Naive thymus-derived CD4-positive, alpha-beta T cell (primary cell): ENCODE measurements around the gene LHPP. TPM values are rescaled to one million over a fixed set of nuclear protein-coding genes. Genes with fewer than 3 reads are reported as not detected.
A peak's percentile ranks its signal among the peaks of the same experiment; 100 is the strongest.

Source experiments
- ATAC-seq: fragments of 150-1000 bp; cut with Tn5 transposase; 2 replicates; pipeline ENCODE4 v1.10.0; 2021; ENCODE audit warnings: mild to moderate bottlenecking, moderate library complexity
- CTCF ChIA-PET: fragments of 350-600 bp; sonication (Branson Sonifier 250); formaldehyde crosslinking; loops from one replicate; lab custom pipeline; 2021; ENCODE audit warnings: antibody characterized with exemption; lab: Charles Lee
- POLR2A ChIA-PET: fragments of 350-600 bp; sonication (Branson Sonifier 250); formaldehyde crosslinking; loops from one replicate; lab custom pipeline; 2021; ENCODE audit warnings: antibody characterized with exemption, inconsistent platforms; lab: Charles Lee
- DNase-seq, 9 donors: peaks; one replicate each; pipeline versions ENCODE4 v3.0.0 to v3.0.0-alpha.2; 2020 to 2022; ENCODE audit warnings: mixed read lengths in 1 of 9
- H3K27ac ChIP-seq: one replicate; pipeline ENCODE4 v1.7.0; 2013; ENCODE audit warnings: mild to moderate bottlenecking, low read depth, low read length, moderate library complexity
- H3K27me3 ChIP-seq, 2 donors: one replicate each; pipeline ENCODE4 v1.7.0; 2013; ENCODE audit warnings: low read length in 2 of 2, mild to moderate bottlenecking in 2 of 2, moderate library complexity in 2 of 2; ENCODE audit not compliant: control insufficient read depth in 2 of 2, insufficient read depth in 2 of 2
- H3K36me3 ChIP-seq, 3 experiments: 1 replicate in 2 of 3; 2 replicates in 1 of 3; pipeline ENCODE4 v1.7.0; 2013; ENCODE audit warnings: low read length in 3 of 3, mild to moderate bottlenecking in 3 of 3, moderate library complexity in 1 of 3; ENCODE audit not compliant: insufficient read depth in 3 of 3, control insufficient read depth in 2 of 3
- H3K4me1 ChIP-seq, 2 donors: one replicate each; pipeline ENCODE4 v1.7.0; 2013; ENCODE audit warnings: low read length in 2 of 2, mild to moderate bottlenecking in 2 of 2, moderate library complexity in 1 of 2; ENCODE audit not compliant: control insufficient read depth in 2 of 2, insufficient read depth in 2 of 2
- H3K4me3 ChIP-seq: 2 replicates; pipeline ENCODE4 v1.7.0; 2013; ENCODE audit warnings: mild to moderate bottlenecking, low read length
- H3K9me3 ChIP-seq, 3 experiments: 1 replicate in 2 of 3; 2 replicates in 1 of 3; pipeline ENCODE4 v1.7.0; 2013; ENCODE audit warnings: low read length in 3 of 3; ENCODE audit not compliant: control insufficient read depth in 2 of 3
- H3K27ac Mint-ChIP-seq, 9 donors: one replicate each; pipeline ENCODE4 v1.8.0; 2020 to 2022; ENCODE audit warnings: mixed read lengths in 9 of 9, mild to moderate bottlenecking in 8 of 9, moderate library complexity in 5 of 9, inconsistent platforms in 2 of 9
- H3K27me3 Mint-ChIP-seq, 5 donors: one replicate each; pipeline ENCODE4 v1.8.0; 2021 to 2022; ENCODE audit warnings: mixed read lengths in 5 of 5, mild to moderate bottlenecking in 1 of 5
- H3K36me3 Mint-ChIP-seq, 5 donors: one replicate each; pipeline ENCODE4 v1.8.0; 2020 to 2022; ENCODE audit warnings: mixed read lengths in 5 of 5, mild to moderate bottlenecking in 3 of 5, inconsistent platforms in 1 of 5
- H3K4me1 Mint-ChIP-seq, 7 donors: one replicate each; pipeline ENCODE4 v1.8.0; 2020 to 2022; ENCODE audit warnings: mixed read lengths in 7 of 7, mild to moderate bottlenecking in 3 of 7, inconsistent platforms in 1 of 7
- H3K4me3 Mint-ChIP-seq, 10 donors: one replicate each; pipeline ENCODE4 v1.8.0; 2020 to 2022; ENCODE audit warnings: mild to moderate bottlenecking in 10 of 10, mixed read lengths in 10 of 10, moderate library complexity in 6 of 10, inconsistent platforms in 2 of 10
- H3K9me3 Mint-ChIP-seq, 11 donors: one replicate each; pipeline ENCODE4 v1.8.0; 2020 to 2022; ENCODE audit warnings: mixed read lengths in 11 of 11, mild to moderate bottlenecking in 4 of 11, inconsistent platforms in 1 of 11, moderate library complexity in 1 of 11
- intact Hi-C, 2 donors: fragments of 100-400 bp; cut with micrococcal nuclease; formaldehyde crosslinking; loops; one replicate each; pipeline ENCODE4 v1.15.1; 2023
- polyA plus RNA-seq, 2 donors: library from polyadenylated mRNA; unstranded; fragments of 300-500 nt; fragmentation: Illumina TruSeq; gene quantifications; one replicate each; pipeline ENCODE4 v1.2.3, GENCODE V29; 2021
- total RNA-seq, 6 experiments: library from RNA in 5 of 6; stranded (reverse) in 5 of 6; gene quantifications; 1 replicate in 5 of 6; 2 replicates in 1 of 6; pipeline ENCODE4 v1.2.3 and lab custom pipeline; 2021 to 2026

The LHPP gene
- total and polyA plus RNA-seq, 7 experiments from 2014 or later, result 19.8 to 31.2 (median 23.4) TPM

DNA sequence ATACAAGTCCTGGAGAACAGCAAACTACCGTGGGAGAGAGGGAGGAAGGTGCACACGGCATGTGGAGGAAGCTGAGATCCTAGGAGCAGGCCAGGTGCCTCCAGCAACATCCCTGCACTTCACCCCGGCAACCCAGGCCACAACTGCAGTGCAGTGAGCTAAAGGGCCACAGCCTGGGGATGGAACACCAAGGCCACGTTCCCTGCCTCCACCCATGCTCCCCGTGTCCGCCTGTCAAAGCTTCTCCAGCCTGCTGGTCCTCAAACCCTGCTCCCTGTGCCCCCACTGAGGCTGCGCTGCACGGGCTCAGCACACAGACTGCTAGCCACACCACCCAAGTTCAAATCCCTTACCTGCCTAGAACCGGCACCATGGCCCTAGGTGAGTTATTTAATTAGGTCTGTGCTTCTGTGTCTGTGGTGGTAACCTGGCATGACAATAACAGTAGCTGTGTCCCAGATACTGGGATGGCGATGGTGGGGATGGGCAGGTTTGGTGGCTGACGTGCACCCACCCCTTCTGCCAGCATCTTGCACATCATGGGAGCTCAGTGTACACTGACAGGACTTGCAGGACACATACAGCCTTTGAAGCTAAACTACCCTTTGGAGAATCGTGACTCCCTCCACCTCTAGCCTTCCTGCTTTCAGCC is 197.1 kb downstream of the LHPP start:
- H3K4me3 ChIP-seq, result no peak overlapping the region
- Mint-ChIP-seq H3K9me3 (peaks cover 0 to 1% (median 0%) of the 10 kb centered on the region in 11 donors), H3K4me3 (peak overlapping the region in 8 of 10 donors; percentile 5 to 68 (median 32)), H3K27me3 (no peaks in the 10 kb centered on the region), H3K4me1 (peaks cover 47 to 77% (median 71%) of the 10 kb centered on the region in 7 donors), H3K36me3 (peaks cover 0 to 18% (median 5%) of the 10 kb centered on the region in 5 donors), H3K27ac (peak overlapping the region in 8 of 9 donors; percentile 40 to 80 (median 48))
- no peaks in the 10 kb centered on the region for H3K27me3 ChIP-seq
- peaks cover 41 to 80% of the 10 kb centered on the region in 2 donors for H3K4me1 ChIP-seq
- H3K27ac ChIP-seq, result no peak overlapping the region
- ChIA-PET POLR2A (interaction anchor here (0.8 to 6.9 kb wide), 7 partner anchors 10 to 63 kb away, joined by 3 to 55 read pairs (median 5); no protein-coding TSS in a partner anchor), CTCF (interaction anchor here (1.7 to 1.8 kb wide), 2 partner anchors 10 to 60 kb away, joined by 6 to 9 read pairs; no protein-coding TSS in a partner anchor)
- ATAC-seq (no peak), DNase-seq (no peak)
- peaks cover 0 to 13% (median 0%) of the 10 kb centered on the region in 3 experiments for H3K36me3 ChIP-seq
- intact Hi-C loops, result no loop called here
- no peaks in the 10 kb centered on the region for H3K9me3 ChIP-seq

DNA sequence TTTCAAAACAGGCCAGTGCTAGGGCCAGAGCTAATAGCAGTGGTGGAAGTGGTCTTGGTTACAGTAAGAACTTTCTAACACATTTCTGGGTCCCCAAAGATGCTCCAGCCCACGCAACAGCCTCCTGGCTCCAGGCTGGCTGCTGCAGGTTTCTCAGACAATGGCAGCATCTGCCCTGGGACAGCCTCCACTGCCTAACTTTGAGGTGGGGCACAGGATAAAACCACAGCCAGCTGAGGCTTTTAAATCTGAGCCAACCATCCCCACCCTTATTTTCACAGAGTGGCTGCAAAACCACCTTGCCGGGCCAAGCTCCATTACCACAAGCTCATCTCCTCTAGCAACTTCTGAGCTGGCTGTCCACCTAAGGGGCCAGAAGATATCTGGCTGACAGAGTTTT is 197.8 kb downstream of the LHPP start:
- no peaks in the 10 kb centered on the region for H3K27me3 Mint-ChIP-seq
- Histone ChIP-seq H3K27ac (no peak overlapping the region), H3K4me3 (no peak overlapping the region), H3K4me1 (peaks cover 40 to 77% of the 10 kb centered on the region in 2 donors), H3K36me3 (peaks cover 0 to 13% (median 0%) of the 10 kb centered on the region in 3 experiments), H3K9me3 (no peaks in the 10 kb centered on the region), H3K27me3 (no peaks in the 10 kb centered on the region)
- POLR2A ChIA-PET, result interaction anchor here (0.8 to 6.9 kb wide), 7 partner anchors 10 to 62 kb away, joined by 3 to 55 read pairs (median 5); no protein-coding TSS in a partner anchor
- DNase-seq (no peak), ATAC-seq (peak; percentile 12)
- H3K9me3 Mint-ChIP-seq, result peaks cover 0 to 1% (median 0%) of the 10 kb centered on the region in 11 donors
- H3K4me1 Mint-ChIP-seq, result peaks cover 47 to 73% (median 67%) of the 10 kb centered on the region in 7 donors
- H3K4me3 Mint-ChIP-seq, result peak overlapping the region in 9 of 10 donors; percentile 5 to 68 (median 31)
- CTCF ChIA-PET, result interaction anchor here (1.7 to 1.8 kb wide), 2 partner anchors 11 to 59 kb away, joined by 6 to 9 read pairs; no protein-coding TSS in a partner anchor
- peak overlapping the region; percentile 30 to 80 (median 48) for H3K27ac Mint-ChIP-seq
- peaks cover 0 to 18% (median 5%) of the 10 kb centered on the region in 5 donors for H3K36me3 Mint-ChIP-seq
- intact Hi-C loops, result no loop called here

DNA sequence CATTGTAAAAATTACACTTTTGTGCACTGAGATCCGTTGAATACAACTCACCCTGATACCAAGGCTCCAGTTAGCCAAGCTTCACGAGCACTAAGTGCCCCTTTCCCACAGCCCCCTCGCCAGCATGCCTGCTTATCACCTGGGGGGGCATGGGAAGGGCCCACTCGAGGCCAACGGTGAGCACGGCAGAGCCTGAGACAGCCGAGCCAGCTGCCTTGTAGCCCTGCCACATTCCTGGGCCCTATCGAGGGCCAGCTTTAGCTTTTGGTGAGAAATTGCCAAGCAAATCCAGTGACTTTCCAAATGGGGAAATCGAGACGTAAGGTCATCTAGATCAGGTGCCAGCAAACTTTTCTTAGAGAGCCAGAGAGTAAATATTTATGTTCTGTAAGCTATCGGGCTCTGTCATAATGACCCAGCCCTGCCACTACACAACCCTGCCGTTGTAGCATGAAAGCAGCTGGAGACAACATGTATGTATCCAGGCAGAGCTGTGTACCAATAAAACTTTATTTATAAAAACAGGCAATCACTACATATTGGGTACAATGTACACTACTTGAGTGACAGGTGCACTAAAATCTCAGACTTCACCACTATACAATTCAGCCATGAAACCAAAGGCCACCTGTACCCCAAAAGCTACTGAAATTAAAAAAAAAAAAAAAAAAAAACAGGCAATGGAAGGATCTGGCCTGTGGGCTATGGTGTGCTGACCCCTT is 198.9 kb downstream of the LHPP start:
- ATAC-seq (no peak), DNase-seq (no peak)
- Mint-ChIP-seq H3K4me3 (peak overlapping the region in 1 of 10 donors; percentile 50), H3K9me3 (peaks cover 0 to 1% (median 0%) of the 10 kb centered on the region in 11 donors), H3K4me1 (peaks cover 42 to 70% (median 62%) of the 10 kb centered on the region in 7 donors), H3K27me3 (no peaks in the 10 kb centered on the region), H3K36me3 (peaks cover 4 to 22% (median 6%) of the 10 kb centered on the region in 5 donors), H3K27ac (peak overlapping the region in 1 of 9 donors; percentile 34)
- no peak overlapping the region for H3K4me3 ChIP-seq
- ChIA-PET POLR2A (interaction anchor here (0.6 to 6.9 kb wide), 6 partner anchors 11 to 58 kb away, joined by 3 to 55 read pairs (median 4); no protein-coding TSS in a partner anchor), CTCF (interaction anchor here (0.6 to 1.9 kb wide), 3 partner anchors 11 to 58 kb away, joined by 4 to 6 read pairs (median 4); no protein-coding TSS in a partner anchor)
- H3K9me3 ChIP-seq, result no peaks in the 10 kb centered on the region
- no peak overlapping the region for H3K27ac ChIP-seq
- H3K27me3 ChIP-seq, result no peaks in the 10 kb centered on the region
- intact Hi-C loops, result loop anchor here in 1 of 2 donors (1.0 kb wide), 1 partner anchor 11 kb away; no protein-coding TSS in a partner anchor
- H3K36me3 ChIP-seq, result peaks cover 0 to 9% (median 0%) of the 10 kb centered on the region in 3 experiments
- peaks cover 28 to 71% of the 10 kb centered on the region in 2 donors for H3K4me1 ChIP-seq

DNA sequence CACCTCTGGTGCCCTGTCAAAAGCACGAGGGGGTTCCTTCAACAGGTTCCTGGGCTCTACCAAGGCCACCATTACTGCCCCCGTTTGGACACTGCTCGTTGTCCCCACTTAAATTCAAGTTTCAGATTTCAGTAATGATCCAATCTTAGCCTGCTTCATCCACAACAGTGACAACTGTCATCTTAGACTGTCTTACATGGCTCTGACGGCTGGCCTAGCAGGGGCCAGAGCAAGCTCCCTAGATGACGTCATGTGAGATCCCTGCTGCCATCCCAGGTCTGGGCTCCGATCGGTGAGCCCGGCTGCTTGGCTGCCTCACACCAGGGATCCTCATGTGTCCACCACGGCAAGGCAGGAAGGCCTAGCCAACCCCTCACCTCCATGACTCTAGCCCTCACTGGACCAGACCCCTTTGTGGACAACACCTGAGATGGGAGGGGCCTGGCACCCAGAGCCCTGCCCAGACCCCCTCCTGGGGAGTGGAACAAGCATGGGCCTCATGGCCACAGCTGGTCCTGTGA is 200.1 kb downstream of the LHPP start:
- Histone ChIP-seq H3K36me3 (peaks cover 0 to 6% (median 0%) of the 10 kb centered on the region in 3 experiments), H3K4me1 (peaks cover 25 to 66% of the 10 kb centered on the region in 2 donors), H3K9me3 (no peaks in the 10 kb centered on the region), H3K4me3 (no peak overlapping the region), H3K27ac (no peak overlapping the region), H3K27me3 (no peaks in the 10 kb centered on the region)
- intact Hi-C loops, result no loop called here
- DNase-seq (no peak), ATAC-seq (no peak)
- peaks cover 0 to 18% (median 6%) of the 10 kb centered on the region in 5 donors for H3K36me3 Mint-ChIP-seq
- no peaks in the 10 kb centered on the region for H3K9me3 Mint-ChIP-seq
- H3K27me3 Mint-ChIP-seq, result no peaks in the 10 kb centered on the region
- POLR2A ChIA-PET, result interaction anchor here (0.6 to 6.9 kb wide), 4 partner anchors 13 to 57 kb away, joined by 3 to 55 read pairs (median 4); no protein-coding TSS in a partner anchor
- H3K4me1 Mint-ChIP-seq, result peaks cover 34 to 59% (median 52%) of the 10 kb centered on the region in 7 donors
- peak overlapping the region in 2 of 9 donors; percentile 19 to 60 for H3K27ac Mint-ChIP-seq
- H3K4me3 Mint-ChIP-seq, result no peak overlapping the region
- CTCF ChIA-PET, result interaction anchor here (1.4 to 1.9 kb wide), 2 partner anchors 9 to 12 kb away, joined by 4 to 6 read pairs; no protein-coding TSS in a partner anchor

GRCh38 chr10:124663228-124663627 is 201.6 kb downstream of the LHPP start:
- Mint-ChIP-seq H3K9me3 (no peaks in the 10 kb centered on the region), H3K4me1 (peaks cover 25 to 60% (median 50%) of the 10 kb centered on the region in 7 donors), H3K36me3 (peaks cover 0 to 25% (median 6%) of the 10 kb centered on the region in 5 donors), H3K27me3 (no peaks in the 10 kb centered on the region), H3K4me3 (no peak overlapping the region), H3K27ac (no peak overlapping the region)
- intact Hi-C loops, result no loop called here
- CTCF ChIA-PET, result interaction anchor here (1.0 kb wide), 2 partner anchors 33 to 78 kb away, joined by 3 read pairs; no protein-coding TSS in a partner anchor
- Histone ChIP-seq H3K9me3 (no peaks in the 10 kb centered on the region), H3K27ac (no peak overlapping the region), H3K4me1 (peaks cover 13 to 68% of the 10 kb centered on the region in 2 donors), H3K27me3 (no peaks in the 10 kb centered on the region), H3K36me3 (peaks cover 0 to 6% (median 0%) of the 10 kb centered on the region in 3 experiments), H3K4me3 (no peak overlapping the region)
- ATAC-seq, result no peak
- POLR2A ChIA-PET, result interaction anchor here (1.2 to 6.9 kb wide), 5 partner anchors 8 to 58 kb away, joined by 3 to 55 read pairs (median 5); no protein-coding TSS in a partner anchor
- DNase-seq, result no peak
